Endothelial cell of umbilical vein (primary cell): ENCODE results near the gene LRP3. TPM values are rescaled to one million over a fixed set of nuclear protein-coding genes. Genes with fewer than 3 reads are reported as not detected.

Experiments used
- BruUV-seq: library from RNA; stranded (reverse); fragments of 400-500 nt; replicated peaks from 2 replicates; lab custom pipeline; 2021; lab: Mats Ljungman, UMichigan
- CTCF ChIA-PET: fragments of 300-600, 350-600 bp; sonication (Branson Sonifier 250); formaldehyde crosslinking; loops from one replicate; lab custom pipeline; 2021; ENCODE audit warnings: antibody characterized with exemption, inconsistent platforms; lab: Charles Lee
- POLR2A ChIA-PET: fragments of 300-600, 350-600 bp; sonication (Branson Sonifier 250); formaldehyde crosslinking; loops from one replicate; lab custom pipeline; 2021; ENCODE audit warnings: antibody characterized with exemption, inconsistent platforms; lab: Charles Lee
- DNase-seq: peaks from one replicate; pipeline ENCODE4 v3.0.0-alpha.2; 2011; ENCODE audit warnings: low read depth, low spot score
- FAIRE-seq: peaks from 2 replicates; lab custom pipeline; 2011; peaks lifted over from hg19 to GRCh38; lab: Jason Lieb, UNC
- H2AFZ ChIP-seq: 2 replicates; pipeline ENCODE4 v1.6.0; 2012; ENCODE audit warnings: low read depth, low read length, control low read depth, inconsistent platforms
- H3K27ac ChIP-seq: 2 replicates; pipeline ENCODE4 v1.5.1; 2011; ENCODE audit warnings: low read depth, mild to moderate bottlenecking, control low read depth, low read length, moderate library complexity; ENCODE audit not compliant: insufficient read depth
- H3K27me3 ChIP-seq, 2 experiments: 2 replicates each; pipeline versions ENCODE4 v1.6.0 to v1.6.1; 2011; ENCODE audit warnings: low read length in 2 of 2, mixed read lengths in 1 of 2; ENCODE audit not compliant: control insufficient read depth in 2 of 2, insufficient read depth in 2 of 2
- H3K36me3 ChIP-seq, 2 experiments: 2 replicates in 1 of 2; 3 replicates in 1 of 2; pipeline ENCODE4 v1.5.1; 2011; ENCODE audit warnings: low read length in 2 of 2, mild to moderate bottlenecking in 1 of 2, moderate library complexity in 1 of 2; ENCODE audit not compliant: control insufficient read depth in 2 of 2, insufficient read depth in 2 of 2; ENCODE audit errors: extremely low read depth in 1 of 2
- H3K4me1 ChIP-seq: 3 replicates; pipeline ENCODE4 v1.5.1; 2011; ENCODE audit warnings: mild to moderate bottlenecking, low read length; ENCODE audit not compliant: control insufficient read depth, insufficient read depth; ENCODE audit errors: extremely low read depth
- H3K4me2 ChIP-seq: 2 replicates; pipeline ENCODE4 v1.6.1; 2011; ENCODE audit warnings: low read length, control low read depth, mixed read lengths; ENCODE audit not compliant: insufficient read depth
- H3K4me3 ChIP-seq, 3 experiments: fragments of 200-600 bp in 1 of 3; sonication (generic), shearing (Covaris generic) in 1 of 3; replicated peaks in 1 of 3; 2 replicates each; pipeline ENCODE4 v1.5.1; 2011 to 2016; ENCODE audit warnings: control low read depth in 3 of 3, low read length in 3 of 3, mild to moderate bottlenecking in 2 of 3, inconsistent platforms in 1 of 3, low read depth in 1 of 3, moderate library complexity in 1 of 3; ENCODE audit not compliant: insufficient read depth in 1 of 3
- H3K79me2 ChIP-seq: 2 replicates; pipeline ENCODE4 v1.6.0; 2012; ENCODE audit warnings: low read length, inconsistent platforms; ENCODE audit not compliant: control insufficient read depth, insufficient read depth
- H3K9ac ChIP-seq: replicated peaks from 2 replicates; pipeline ENCODE3; 2011; ENCODE audit warnings: low read length, control low read depth; ENCODE audit not compliant: insufficient read depth; ENCODE audit errors: extremely low read depth
- H3K9me1 ChIP-seq: replicated peaks from 3 replicates; pipeline ENCODE4 v1.6.0; 2011; ENCODE audit warnings: mild to moderate bottlenecking, low read length; ENCODE audit not compliant: control insufficient read depth, insufficient read depth; ENCODE audit errors: extremely low read depth
- H3K9me3 ChIP-seq: replicated peaks from 2 replicates; pipeline ENCODE4 v1.5.1; 2012; ENCODE audit warnings: low read length, inconsistent platforms; ENCODE audit not compliant: control insufficient read depth, insufficient read depth
- H4K20me1 ChIP-seq: replicated peaks from 2 replicates; pipeline ENCODE3; 2011; ENCODE audit warnings: mild to moderate bottlenecking, low read length; ENCODE audit not compliant: control insufficient read depth, insufficient read depth; ENCODE audit errors: extremely low read depth
- EZH2 ChIP-seq: IDR thresholded peaks from 2 replicates; pipeline ENCODE4 v1.6.1; 2012; ENCODE audit warnings: borderline replicate concordance, low read depth, mild to moderate bottlenecking, moderate library complexity, low read length, inconsistent platforms; ENCODE audit not compliant: severe bottlenecking
- FOS ChIP-seq: IDR thresholded peaks from 2 replicates; pipeline ENCODE4 v1.6.1; 2011; ENCODE audit warnings: mild to moderate bottlenecking, low read length, moderate library complexity, borderline replicate concordance; ENCODE audit not compliant: insufficient read depth
- GATA2 ChIP-seq: IDR thresholded peaks from 2 replicates; pipeline ENCODE4 v1.7.0; 2011; ENCODE audit warnings: low read depth, mild to moderate bottlenecking, moderate library complexity, mixed read lengths, low read length; ENCODE audit not compliant: insufficient read length, insufficient read depth
- JUN ChIP-seq: IDR thresholded peaks from 2 replicates; pipeline ENCODE4 v1.6.1; 2011; ENCODE audit warnings: borderline replicate concordance, low read depth; ENCODE audit not compliant: insufficient read length, insufficient read depth
- MAX ChIP-seq: IDR thresholded peaks from 2 replicates; pipeline ENCODE4 v1.6.1; 2011; ENCODE audit not compliant: insufficient read depth, insufficient read length
- MYC ChIP-seq: IDR thresholded peaks from one replicate; pipeline ENCODE4 v1.6.1; 2011; ENCODE audit warnings: mild to moderate bottlenecking, low read depth, low read length
- POLR2A ChIP-seq: IDR thresholded peaks from 2 replicates; pipeline ENCODE4 v1.6.1; 2012; ENCODE audit warnings: low read depth, mild to moderate bottlenecking, control low read depth, low read length
- POLR2AphosphoS5 ChIP-seq: IDR thresholded peaks from 2 replicates; pipeline ENCODE4 v1.6.1; 2012; ENCODE audit warnings: low read depth, mild to moderate bottlenecking, control low read depth, low read length, moderate library complexity; ENCODE audit not compliant: insufficient read depth
- dilution Hi-C: fragments of 300-500 bp; cut with MboI; formaldehyde crosslinking; loops from one replicate; pipeline ENCODE4 v1.15.0; 2019; ENCODE audit warnings: low sequenced_read_pairs; ENCODE audit not compliant: extremely low pct_ligation_motif_present
- intact Hi-C: fragments of 100-400 bp; cut with micrococcal nuclease; formaldehyde crosslinking; loops from one replicate; pipeline ENCODE4 v1.10.0; 2022
- polyA plus RNA-seq, 4 experiments: library from polyadenylated mRNA; depleted of rRNA in 3 of 4; stranded (reverse) in 3 of 4; unstranded in 1 of 4; fragments of >200 nt; gene quantifications; 2 replicates each; pipeline versions ENCODE4 v1.2.1 to v1.2.3, GENCODE V29; 2011 to 2012; ENCODE audit warnings: missing spikeins in 1 of 4
- total RNA-seq: library from RNA; stranded (reverse); gene quantifications from 2 replicates; pipeline ENCODE4 v1.2.3, GENCODE V29; 2021
- TF ChIP-seq, protein P1 (sequence below), 2 donors: IDR thresholded peaks; 1 replicate in 1 of 2; 2 replicates in 1 of 2; pipeline ENCODE4 v1.5.1; 2011; ENCODE audit warnings: low read length in 2 of 2, mild to moderate bottlenecking in 2 of 2, moderate library complexity in 2 of 2, control low read depth in 1 of 2, inconsistent platforms in 1 of 2, low read depth in 1 of 2; ENCODE audit not compliant: insufficient read depth in 1 of 2; ENCODE audit errors: extremely low read depth in 1 of 2

Gene LRP3
- total and polyA plus RNA-seq, 2 donors (not counting 3 experiments of a cell fraction or from before 2014, with no cell fraction given): 14.3 to 19.4 TPM

- dilution Hi-C loops: no loop called here
- H3K9me1 ChIP-seq: no peaks in the 10 kb centered on the region
- no peaks in the 10 kb centered on the region for H3K4me1 ChIP-seq
- intact Hi-C loops: no loop called here
- no peak for DNase-seq
- H3K79me2 ChIP-seq: no peaks in the 10 kb centered on the region
- H3K27me3 ChIP-seq: no peaks in the 10 kb centered on the region
- BruUV-seq: no TSS peak
- no peak overlapping the region for H3K9ac ChIP-seq
- no peak overlapping the region for H3K4me2 ChIP-seq
- ChIA-PET CTCF (interaction anchor here (1.0 kb wide), 1 partner anchor 10 kb away, joined by 3 read pairs; no protein-coding TSS in a partner anchor), POLR2A (no interaction called here)
- H3K36me3 ChIP-seq: no peaks in the 10 kb centered on the region
- no peaks in the 10 kb centered on the region for H3K9me3 ChIP-seq
- H2AFZ ChIP-seq: no peak overlapping the region
- H3K4me3 ChIP-seq: no peak overlapping the region
- no peak for FAIRE-seq
- TF ChIP-seq MAX (no peak), MYC (no peak), POLR2AphosphoS5 (no peak), GATA2 (no peak), POLR2A (no peak)
- TF ChIP-seq, protein P1, sequence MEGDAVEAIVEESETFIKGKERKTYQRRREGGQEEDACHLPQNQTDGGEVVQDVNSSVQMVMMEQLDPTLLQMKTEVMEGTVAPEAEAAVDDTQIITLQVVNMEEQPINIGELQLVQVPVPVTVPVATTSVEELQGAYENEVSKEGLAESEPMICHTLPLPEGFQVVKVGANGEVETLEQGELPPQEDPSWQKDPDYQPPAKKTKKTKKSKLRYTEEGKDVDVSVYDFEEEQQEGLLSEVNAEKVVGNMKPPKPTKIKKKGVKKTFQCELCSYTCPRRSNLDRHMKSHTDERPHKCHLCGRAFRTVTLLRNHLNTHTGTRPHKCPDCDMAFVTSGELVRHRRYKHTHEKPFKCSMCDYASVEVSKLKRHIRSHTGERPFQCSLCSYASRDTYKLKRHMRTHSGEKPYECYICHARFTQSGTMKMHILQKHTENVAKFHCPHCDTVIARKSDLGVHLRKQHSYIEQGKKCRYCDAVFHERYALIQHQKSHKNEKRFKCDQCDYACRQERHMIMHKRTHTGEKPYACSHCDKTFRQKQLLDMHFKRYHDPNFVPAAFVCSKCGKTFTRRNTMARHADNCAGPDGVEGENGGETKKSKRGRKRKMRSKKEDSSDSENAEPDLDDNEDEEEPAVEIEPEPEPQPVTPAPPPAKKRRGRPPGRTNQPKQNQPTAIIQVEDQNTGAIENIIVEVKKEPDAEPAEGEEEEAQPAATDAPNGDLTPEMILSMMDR (IDR thresholded peaks at IDR 0.05; ENCODE audit: extremely low read depth in 1 of 2, insufficient read depth in 1 of 2, low read depth in 1 of 2, low read length in 2 of 2): no peak
- no peaks in the 10 kb centered on the region for H4K20me1 ChIP-seq
- no peak overlapping the region for H3K27ac ChIP-seq
These were observed 26.7 kb upstream of the LRP3 start for GRCh38 chr19:33167438-33167837.

- H4K20me1 ChIP-seq: no peaks in the 10 kb centered on the region
- H3K27me3 ChIP-seq: no peaks in the 10 kb centered on the region
- H3K4me3 ChIP-seq: no peak overlapping the region
- no peak overlapping the region for H2AFZ ChIP-seq
- intact Hi-C loops (no loop called here), dilution Hi-C loops (no loop called here)
- ChIA-PET POLR2A (no interaction called here), CTCF (interaction anchor here (0.9 kb wide), 1 partner anchor 16 kb away, joined by 3 read pairs; no protein-coding TSS in a partner anchor)
- H3K9me1 ChIP-seq: no peaks in the 10 kb centered on the region
- H3K79me2 ChIP-seq: no peaks in the 10 kb centered on the region
- no TSS peak for BruUV-seq
- FAIRE-seq (no peak), DNase-seq (no peak)
- no peak overlapping the region for H3K27ac ChIP-seq
- no peak overlapping the region for H3K9ac ChIP-seq
- TF ChIP-seq POLR2AphosphoS5: no peak
- TF ChIP-seq FOS: no peak
- no peak for TF ChIP-seq EZH2
- no peak for TF ChIP-seq GATA2
- TF ChIP-seq MAX: no peak
- TF ChIP-seq POLR2A: no peak
- no peak for TF ChIP-seq MYC
- TF ChIP-seq JUN: no peak
- TF ChIP-seq, protein P1 (IDR thresholded peaks at IDR 0.05; ENCODE audit: extremely low read depth in 1 of 2, insufficient read depth in 1 of 2, low read depth in 1 of 2, low read length in 2 of 2): no peak
- H3K36me3 ChIP-seq: no peaks in the 10 kb centered on the region
- H3K4me1 ChIP-seq: no peaks in the 10 kb centered on the region
- no peak overlapping the region for H3K4me2 ChIP-seq
- no peaks in the 10 kb centered on the region for H3K9me3 ChIP-seq
These were observed 25.6 kb upstream of the LRP3 start for GRCh38 chr19:33168528-33168927.
